Heart left ventricle (tissue), 13 donors: ENCODE measurements around the gene MYH7B.

Source experiments
- POLR2A ChIP-seq, 2 donors: fragments of 450-650 bp; IDR thresholded peaks; one replicate each; pipeline ENCODE4 v1.6.1; 2017; ENCODE audit warnings: antibody characterized with exemption in 2 of 2, mild to moderate bottlenecking in 2 of 2, moderate library complexity in 2 of 2
- TF ChIP-seq, protein P1 (sequence below), 12 donors: fragments of 200-600 bp; sonication (generic) in 4 of 12; IDR thresholded peaks; one replicate each; pipeline versions ENCODE4 v1.5.0 to v1.8.0; 2018 to 2022; ENCODE audit warnings: antibody characterized with exemption in 12 of 12, mild to moderate bottlenecking in 5 of 12
- donor health status: ischemic (EF 13 %, LVEDD 7.1; RV severe dilation, severe dysfunction).
- donor health status: DM: no; HTN: yes; CAD: no.
- donor health status: DM: no; HTN: no; CAD: no.
- donor health status: ischemic (EF 25% LVEDD 6.9; RV normal size, moderate dysfunction).
- donor health status: ischemic (EF 25% LVEDD 5.7; RV mildly dilated, moderate dysfunction).
- donor health status: ischemic (EF 35%, LVEDD 5.7; RV mildly dilated, moderate dysfunction).
- donor health status: nonischemic (EF 11% LVEDD 7.7; RV severe dilation, severe dysfunction).
- donor health status: DM: yes; HTN: yes; CAD: no.
- donor health status: PGD.
- donor health status: ischemic (EF 29% LVEDD 5.4; RV normal size, mild dysfunction).
- donor health status: nonischemic (EF 23%, LVEDD 6.1; RV moderate dilation, normal function).

DNA sequence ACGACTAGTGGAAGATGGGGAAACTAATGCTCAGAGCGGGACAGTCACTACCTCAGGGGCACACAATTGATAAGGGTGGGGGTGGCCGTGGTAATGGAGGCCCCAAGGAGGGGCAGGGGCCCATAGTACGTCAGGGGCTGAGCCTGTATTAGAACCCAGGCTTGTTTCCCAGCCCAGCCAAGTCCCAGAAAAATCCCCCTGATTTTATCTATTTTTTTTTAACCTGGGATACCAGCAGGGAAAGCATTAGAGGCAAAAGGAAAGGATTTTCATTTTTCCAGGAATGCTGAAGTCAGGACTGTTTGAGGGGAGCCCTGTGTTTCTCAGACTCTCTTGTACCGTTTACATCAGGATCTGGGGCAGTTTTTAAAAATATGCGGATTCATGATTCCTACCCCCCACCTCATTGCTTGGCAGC lies 382 bp downstream of the MYH7B start:
- TF ChIP-seq POLR2A (IDR thresholded peaks at IDR 0.05): no peak
- TF ChIP-seq, protein P1, sequence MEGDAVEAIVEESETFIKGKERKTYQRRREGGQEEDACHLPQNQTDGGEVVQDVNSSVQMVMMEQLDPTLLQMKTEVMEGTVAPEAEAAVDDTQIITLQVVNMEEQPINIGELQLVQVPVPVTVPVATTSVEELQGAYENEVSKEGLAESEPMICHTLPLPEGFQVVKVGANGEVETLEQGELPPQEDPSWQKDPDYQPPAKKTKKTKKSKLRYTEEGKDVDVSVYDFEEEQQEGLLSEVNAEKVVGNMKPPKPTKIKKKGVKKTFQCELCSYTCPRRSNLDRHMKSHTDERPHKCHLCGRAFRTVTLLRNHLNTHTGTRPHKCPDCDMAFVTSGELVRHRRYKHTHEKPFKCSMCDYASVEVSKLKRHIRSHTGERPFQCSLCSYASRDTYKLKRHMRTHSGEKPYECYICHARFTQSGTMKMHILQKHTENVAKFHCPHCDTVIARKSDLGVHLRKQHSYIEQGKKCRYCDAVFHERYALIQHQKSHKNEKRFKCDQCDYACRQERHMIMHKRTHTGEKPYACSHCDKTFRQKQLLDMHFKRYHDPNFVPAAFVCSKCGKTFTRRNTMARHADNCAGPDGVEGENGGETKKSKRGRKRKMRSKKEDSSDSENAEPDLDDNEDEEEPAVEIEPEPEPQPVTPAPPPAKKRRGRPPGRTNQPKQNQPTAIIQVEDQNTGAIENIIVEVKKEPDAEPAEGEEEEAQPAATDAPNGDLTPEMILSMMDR (IDR thresholded peaks at IDR 0.05): peak in 3 of 12 donors; percentile 1 to 40 (median 23)
